GM03348 (cell line): Measurements from ENCODE around the gene CDK13.
A peak's percentile ranks its signal among the peaks of the same experiment; 100 is the strongest.

Experiments used
- DNase-seq: peaks from one replicate; pipeline ENCODE4 v3.0.0; 2012; ENCODE audit warnings: low spot score

The CDK13 gene

DNA sequence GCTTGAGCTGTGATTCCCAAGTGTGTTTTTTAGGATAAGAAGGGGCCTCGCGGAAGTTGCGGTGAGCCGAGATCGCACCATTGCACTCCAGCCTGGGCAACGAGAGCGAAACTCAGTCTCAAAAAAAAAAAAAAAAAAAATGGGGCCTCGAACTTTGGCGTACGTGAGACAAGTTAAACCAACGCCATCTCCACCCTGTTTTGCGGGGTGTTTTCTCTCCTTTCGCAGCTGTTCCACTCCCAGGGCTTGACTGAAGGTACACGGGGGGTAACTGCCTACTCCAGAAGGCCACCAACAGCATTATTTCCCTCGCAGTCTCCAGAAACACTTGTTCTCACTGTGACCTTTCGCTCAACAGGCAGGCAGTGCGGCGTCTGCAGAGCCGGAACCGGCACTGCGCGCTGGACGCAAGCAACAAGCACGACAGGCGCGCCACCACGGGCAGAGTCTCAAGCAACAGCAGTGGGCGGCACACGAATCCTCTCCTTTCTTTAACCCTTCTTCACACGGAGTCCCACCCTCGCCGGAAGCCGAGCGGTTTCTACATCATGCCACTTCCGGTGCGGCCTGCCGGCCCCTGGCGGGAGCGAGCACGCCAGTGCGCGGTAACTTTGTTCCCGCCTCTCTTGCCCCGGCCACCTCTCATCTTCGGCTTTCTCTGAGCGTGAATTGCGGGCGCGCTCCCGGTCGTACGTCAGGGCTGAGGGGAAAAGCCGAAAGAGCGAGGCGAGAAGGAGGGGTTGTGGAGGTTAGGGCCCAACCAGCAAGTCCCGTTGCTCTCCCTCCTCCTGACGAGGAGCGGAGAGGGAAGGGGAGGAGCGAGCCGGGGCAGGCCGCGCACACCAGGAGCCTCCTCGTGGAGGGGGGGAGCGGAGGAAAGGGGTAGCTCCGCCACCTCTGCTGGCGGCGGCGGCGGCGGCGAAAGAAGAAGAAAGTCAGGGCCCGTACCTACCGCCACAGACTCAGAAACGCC lies 814 bp upstream of the CDK13 start:
- peak; percentile 97 for DNase-seq

- peak; percentile 58 for DNase-seq
These were observed 593 bp downstream of the CDK13 start for GRCh38 chr7:39950473-39951225.

- peak; percentile 65 for DNase-seq
These were observed 1.5 kb downstream of the CDK13 start for GRCh38 chr7:39951226-39952194.

DNA sequence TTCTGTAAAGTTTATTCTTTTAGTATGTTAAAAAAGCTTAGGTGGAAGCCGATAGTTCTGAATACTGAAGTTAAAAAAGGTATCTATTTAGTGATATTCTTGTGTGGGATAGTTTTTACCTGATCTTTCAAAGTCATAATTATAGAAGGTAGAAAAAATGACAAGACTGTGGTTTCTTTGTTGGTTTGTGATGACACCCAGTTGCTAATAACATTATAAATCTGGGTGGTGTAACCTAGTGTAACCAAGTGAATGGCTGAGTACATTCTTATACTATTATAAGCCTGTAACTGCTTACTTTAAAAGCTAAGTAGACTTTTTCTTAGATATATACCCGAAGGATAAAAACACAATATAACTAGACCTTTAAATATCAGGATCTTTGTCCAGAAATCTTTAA lies 2.3 kb downstream of the CDK13 start:
- peak; percentile 43 for DNase-seq

- DNase-seq: no peak
These were observed 2.7 kb downstream of the CDK13 start for GRCh38 chr7:39952803-39953202.

DNA sequence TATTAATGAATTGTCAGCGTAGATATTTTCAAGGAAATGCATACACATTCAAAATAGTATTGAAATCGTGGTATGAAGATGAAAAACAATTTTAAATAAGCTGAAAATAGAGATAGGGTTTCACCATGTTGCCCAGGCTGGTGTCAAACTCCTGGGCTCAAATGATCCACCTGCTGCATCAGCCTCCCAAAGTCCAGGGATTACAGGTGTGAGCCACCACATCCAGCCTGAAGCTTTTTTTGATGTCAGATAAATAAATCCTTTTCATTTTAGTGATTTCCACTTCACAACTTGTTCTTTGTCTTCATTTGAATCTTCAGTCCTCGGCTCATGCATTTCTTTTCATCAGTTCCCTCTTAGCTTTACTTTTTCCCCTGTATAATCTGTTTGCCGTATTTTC lies 4.6 kb downstream of the CDK13 start:
- no peak for DNase-seq

GRCh38 chr7:39958038-39958437 lies 8.0 kb downstream of the CDK13 start:
- no peak for DNase-seq

DNA sequence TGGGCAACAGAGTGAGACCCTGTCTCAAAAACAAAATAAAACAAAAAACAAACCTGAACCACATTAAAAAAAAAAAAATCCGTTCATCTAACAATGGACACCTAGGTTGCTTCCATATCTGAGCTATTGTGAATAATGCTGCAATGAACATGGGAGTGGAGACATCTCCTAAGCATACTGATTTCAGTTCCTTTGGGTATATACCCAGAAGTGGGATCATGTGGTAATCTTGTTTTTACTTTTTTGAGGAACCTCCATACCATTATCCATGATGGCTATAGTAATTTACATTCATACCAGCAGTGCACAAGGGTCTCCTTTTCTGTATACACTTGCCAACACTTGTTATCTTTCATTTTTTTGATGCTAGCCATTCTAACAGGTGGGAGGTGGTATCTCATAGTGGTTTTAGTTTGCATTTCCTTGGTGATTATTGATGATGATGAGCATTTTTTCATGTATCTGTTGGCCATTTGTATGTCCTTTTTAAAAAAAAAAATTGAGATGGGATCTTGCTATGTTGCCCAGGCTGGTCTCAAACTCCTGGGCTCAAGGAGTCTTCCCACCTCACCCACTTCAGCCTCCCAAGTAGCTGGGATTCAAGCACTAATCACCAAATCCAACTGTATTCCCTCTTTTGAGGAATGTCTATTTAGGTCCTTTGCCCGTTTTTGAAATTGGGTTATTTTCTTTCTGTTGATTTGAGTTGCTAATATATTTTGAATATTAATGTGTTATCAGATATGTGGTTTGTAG lies 17.5 kb downstream of the CDK13 start:
- no peak for DNase-seq

DNA sequence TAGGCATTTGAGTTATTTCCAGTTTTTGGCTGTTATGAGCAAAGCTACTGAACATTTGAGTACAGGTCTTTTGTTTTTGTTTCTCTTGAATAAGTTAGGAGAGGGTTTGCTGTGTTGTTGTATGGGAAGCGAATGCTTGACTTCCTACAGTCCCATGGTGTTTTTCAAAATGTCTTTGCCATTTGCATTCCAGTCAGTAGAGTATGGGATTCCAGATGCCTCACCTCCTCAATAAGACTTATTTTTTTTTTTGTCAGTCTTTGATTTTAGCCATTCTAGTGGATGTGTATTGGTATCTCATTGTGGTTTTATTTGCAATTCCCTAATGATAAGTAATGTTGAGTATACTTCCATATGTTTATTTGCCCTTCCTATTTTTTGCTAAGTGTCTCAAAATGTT lies 19.4 kb downstream of the CDK13 start:
- DNase-seq: no peak

- no peak for DNase-seq
These were observed 21.9 kb downstream of the CDK13 start for GRCh38 chr7:39971924-39972323.

- no peak for DNase-seq
These were observed 23.7 kb downstream of the CDK13 start for GRCh38 chr7:39973801-39974200.

DNA sequence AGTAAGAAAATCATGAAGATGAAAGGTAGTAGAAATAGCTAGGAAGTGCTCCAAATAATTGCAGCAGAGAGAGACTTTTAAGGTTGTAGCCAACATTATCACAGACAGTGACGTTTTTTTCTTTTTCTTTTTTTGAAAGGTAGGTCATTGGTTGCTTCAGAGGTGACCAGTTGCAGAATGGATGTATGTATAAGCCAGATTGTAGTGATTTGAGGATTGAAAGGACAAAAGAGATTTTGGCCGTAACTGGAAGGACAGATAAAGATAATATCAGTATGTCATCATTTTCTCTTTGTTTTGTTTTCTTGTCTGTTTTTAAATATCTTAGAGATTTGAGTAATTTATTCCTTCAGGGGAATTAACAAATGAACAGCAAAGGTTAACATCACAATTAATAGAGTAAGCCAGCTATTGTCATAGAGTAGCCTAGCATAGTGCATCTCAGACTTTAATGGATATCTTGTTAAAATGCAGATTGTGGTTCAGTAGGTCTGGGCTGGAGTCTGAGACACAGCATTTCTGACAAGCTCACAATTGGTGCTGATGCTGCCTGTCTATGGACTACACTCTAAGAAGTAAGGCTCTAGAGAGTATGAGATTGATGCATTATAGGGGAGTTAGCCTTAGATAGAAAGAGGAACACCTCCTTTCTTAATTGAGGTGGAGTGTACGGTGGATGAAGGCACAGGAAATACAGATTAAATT lies 28.3 kb downstream of the CDK13 start:
- no peak for DNase-seq

DNA sequence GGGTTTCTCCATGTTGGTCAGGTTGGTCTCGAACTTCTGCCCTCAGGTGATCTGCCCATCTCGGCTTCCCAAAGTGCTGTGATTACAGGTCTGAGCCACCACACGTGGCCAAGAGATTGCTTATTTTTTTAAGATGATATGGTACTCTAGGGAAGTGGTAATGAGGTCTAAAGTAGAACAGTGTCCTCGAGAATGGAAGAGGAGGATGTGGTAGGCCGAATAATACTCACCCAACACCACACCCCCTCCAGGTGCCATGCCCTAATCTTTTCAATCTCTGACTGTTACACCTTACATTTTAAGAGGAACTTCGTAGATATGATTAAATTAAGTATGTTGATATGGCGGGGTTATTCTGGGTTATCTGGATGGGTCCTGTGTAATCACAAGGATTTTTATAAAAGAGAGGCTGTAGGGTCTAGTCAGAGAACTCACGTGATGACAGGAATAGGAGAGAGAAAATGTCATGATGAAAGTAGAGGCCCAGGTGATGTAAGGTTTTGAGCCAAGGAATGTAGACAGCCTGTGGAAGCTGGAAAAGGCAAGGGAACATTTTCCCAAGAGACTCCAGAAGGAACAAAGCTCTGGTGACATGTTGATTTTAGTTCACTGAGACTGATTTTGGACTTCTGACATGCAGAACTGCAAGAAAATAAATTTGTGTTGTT lies 29.5 kb downstream of the CDK13 start:
- DNase-seq: no peak

DNA sequence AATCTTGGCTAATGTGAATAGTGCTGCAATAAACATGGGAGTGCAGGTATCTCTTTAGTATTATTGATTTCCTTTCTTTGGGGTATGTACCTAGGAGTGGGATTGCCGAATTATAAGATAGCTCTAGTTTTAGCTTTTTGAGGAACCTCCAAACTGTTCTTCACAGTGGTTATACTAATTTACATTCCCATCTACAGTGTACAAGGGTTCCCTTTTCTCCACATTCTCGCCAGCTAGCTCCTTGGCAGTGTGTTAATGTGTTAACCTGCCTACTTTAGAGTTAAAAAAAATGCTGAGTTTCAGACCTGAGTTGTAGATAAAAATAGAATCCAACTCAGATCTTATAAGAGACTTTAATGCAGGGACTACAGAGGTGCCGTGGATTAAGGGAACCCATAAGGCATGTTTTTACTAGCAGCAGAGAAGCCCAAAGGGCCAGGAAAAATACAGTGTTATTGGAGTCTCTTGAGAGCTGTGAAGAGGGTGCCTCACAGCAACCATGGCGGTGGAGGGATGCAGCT lies 35.4 kb downstream of the CDK13 start:
- no peak for DNase-seq

- no peak for DNase-seq
These were observed 37.7 kb downstream of the CDK13 start for GRCh38 chr7:39987641-39988347.

DNA sequence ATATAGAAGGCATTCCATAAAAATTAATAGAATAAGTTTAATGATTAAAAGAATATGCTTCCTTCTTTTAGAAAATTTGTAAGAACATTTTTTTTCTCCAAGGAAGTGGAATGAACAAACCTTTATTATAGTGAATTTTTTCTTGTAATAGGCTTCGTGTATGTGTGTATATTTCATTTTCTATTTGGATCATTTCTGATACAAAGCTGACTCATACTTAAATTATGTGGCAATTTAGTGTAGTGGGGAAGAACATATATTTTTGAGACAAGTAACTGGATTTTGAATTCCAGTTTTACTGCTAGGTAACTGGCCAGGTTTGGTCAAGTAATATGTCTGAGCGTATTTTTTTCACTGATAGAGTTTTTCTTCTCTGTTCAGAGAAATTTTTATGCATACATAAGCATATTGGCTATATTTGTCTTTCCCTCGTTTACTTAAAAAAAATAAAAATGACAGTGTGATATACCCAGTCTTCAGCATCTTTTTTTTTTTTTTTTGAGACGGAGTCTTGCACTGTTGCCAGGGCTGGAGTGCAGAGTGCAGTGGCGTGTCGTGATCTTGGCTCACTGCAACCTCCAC lies 50.8 kb downstream of the CDK13 start:
- DNase-seq: no peak

DNA sequence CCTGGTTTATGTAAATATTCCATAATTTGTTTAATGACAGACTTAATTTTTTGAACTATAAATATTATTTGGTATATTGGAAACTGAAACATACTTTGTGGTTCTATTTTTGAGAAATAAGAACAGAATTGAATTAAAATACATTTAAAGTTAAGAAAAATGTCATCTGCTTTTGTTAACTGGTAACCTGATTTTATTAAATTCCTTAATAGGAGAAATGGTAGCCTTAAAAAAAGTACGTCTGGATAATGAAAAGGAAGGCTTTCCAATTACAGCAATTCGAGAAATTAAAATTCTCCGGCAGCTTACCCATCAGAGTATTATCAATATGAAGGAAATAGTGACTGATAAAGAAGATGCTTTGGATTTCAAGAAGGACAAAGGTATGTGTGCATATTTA lies 51.6 kb downstream of the CDK13 start:
- DNase-seq: no peak

DNA sequence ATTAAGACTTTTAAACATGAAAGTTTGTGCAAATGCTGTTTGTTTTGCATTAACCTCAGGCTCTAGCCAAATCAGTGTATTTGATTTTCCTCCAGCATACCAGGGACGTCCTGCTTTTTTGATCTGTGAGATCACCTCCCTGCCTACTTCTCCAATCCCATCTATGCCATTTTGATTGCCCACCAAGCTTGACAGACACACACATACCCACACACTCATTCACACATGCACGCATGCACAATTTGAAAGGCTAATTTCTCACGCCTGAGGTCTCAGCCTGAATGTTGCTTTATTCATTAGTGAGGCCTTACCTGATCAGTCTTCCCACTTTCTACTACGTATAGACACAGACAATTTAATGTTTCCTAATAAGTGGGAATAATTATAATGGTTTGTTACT lies 53.5 kb downstream of the CDK13 start:
- no peak for DNase-seq
